ENCODE measurements around the gene MYO7A.
A peak's percentile ranks its signal among the peaks of the same experiment; 100 is the strongest.

Gene MYO7A

DNA sequence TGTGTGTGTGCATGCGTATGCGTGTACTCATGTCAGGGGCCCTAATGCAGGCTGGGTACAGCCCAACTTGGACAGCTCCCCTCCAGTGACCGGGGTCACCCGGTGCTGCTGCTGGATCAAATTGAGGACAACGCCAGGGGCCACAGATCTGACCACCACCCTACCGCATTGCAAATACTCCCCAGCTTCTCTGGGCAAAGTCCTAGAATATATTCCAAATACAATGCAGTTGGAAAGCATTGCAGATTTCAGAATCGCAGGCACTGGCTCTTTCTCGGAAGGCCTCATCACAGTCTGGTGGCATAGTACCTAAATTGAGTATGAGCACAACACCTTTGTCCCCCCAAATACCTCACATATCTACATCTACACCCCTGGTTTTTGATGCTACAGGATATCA is 43.2 kb downstream of the MYO7A start:
- DNase-seq: no peak

GRCh38 chr11:77171885-77172665 is 44.0 kb downstream of the MYO7A start:
- peak; percentile 13 for DNase-seq

DNA sequence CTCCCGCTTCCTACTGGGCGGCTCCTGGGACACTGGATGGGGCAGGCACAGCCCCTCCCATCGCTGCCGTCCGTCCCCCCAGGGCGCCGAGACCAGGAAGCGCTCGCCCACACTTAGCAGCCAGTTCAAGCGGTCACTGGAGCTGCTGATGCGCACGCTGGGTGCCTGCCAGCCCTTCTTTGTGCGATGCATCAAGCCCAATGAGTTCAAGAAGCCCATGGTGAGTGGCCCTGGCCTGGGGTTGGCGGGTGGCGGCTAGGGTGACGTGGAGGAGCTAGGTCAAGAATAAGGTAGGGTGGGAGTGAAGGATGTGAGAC is 44.6 kb downstream of the MYO7A start:
- no peak for DNase-seq

DNA sequence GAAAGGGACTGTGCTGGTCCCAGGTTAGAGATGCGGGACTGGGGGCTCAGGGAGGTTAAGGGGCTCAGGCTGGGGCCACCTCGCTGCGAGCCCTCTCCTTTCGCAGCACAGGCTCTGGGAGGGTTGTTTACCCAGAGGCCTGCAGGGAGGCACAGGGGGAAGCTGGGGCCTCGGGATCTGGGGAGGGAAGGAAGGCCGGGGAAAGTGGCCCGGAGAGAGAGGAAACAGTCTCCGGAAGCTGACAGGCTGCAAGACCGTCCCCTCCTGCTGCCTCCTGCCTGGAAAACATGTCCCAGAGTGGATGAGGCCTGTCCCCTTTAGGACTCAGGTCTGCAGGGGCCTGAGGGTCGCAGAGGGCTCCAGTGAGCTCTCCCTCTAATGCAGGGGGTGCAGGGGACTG is 45.4 kb downstream of the MYO7A start:
- no peak for DNase-seq

DNA sequence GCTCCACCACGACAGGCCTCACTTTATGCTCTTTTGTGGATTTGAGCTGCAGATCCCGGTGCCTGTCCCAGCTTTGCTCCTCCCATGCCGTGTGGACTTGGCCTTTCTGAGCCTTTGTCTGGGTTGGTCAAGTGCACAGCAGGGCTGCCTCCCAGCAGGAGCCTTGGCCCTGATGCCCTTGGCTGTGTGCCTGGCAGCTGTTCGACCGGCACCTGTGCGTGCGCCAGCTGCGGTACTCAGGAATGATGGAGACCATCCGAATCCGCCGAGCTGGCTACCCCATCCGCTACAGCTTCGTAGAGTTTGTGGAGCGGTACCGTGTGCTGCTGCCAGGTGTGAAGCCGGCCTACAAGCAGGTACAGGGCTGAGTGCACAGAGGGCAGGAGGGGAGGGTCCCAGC is 46.5 kb downstream of the MYO7A start:
- no peak for DNase-seq

GRCh38 chr11:77175021-77175842 is 47.2 kb downstream of the MYO7A start:
- no peak for DNase-seq

- DNase-seq: no peak
Measured at GRCh38 chr11:77175869-77176539, 48.0 kb downstream of the MYO7A start.

DNA sequence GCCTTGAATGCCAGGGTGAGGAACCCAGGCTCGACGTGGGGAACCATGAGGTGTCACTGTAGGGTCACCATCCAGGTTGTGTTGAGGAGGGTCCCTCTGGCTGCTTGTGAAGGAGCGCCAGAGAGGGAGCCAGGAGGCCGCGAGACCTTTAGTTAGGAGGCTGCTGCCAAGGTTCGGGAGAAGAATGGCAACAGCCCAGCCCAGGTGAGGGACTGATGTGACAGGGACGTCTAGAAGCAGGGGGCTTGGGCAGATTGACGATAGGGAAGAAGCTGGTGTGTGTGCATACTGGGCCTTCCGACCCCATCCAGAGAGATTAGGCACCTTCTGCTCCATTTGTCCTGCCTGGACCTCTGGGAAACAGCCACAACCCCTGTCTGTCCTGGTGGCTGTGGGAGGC is 49.0 kb downstream of the MYO7A start:
- DNase-seq: no peak

DNA sequence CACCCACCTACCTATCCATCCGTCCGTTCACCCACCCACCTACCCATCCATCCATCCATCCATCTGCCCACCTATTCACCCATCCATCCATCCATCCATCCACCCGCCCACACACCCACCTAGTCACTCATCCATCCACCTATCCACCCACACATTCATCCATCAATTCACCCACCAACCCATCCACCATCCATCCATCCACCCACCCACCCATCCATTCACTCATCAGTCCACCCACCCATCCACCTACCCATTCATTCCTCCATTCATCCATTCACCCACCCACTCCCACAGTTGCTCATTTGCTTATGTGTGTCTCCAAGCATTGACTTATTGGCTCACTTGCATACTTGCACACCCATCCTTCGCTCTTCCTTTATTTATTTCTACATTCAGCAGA is 50.1 kb downstream of the MYO7A start:
- no peak for DNase-seq

GRCh38 chr11:77179048-77179447 is 51.0 kb downstream of the MYO7A start:
- no peak for DNase-seq

DNA sequence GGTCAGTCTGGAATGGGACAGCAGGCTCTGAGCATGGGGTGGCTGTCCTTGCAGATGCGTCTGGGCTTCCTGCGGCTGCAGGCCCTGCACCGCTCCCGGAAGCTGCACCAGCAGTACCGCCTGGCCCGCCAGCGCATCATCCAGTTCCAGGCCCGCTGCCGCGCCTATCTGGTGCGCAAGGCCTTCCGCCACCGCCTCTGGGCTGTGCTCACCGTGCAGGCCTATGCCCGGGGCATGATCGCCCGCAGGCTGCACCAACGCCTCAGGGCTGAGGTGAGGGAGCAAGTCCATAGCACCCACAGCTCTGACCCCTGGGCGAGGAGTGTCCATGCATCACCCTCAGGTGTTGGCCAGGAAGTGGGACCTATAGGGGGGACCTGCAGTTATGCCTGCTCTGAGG is 51.6 kb downstream of the MYO7A start:
- DNase-seq: no peak

DNA sequence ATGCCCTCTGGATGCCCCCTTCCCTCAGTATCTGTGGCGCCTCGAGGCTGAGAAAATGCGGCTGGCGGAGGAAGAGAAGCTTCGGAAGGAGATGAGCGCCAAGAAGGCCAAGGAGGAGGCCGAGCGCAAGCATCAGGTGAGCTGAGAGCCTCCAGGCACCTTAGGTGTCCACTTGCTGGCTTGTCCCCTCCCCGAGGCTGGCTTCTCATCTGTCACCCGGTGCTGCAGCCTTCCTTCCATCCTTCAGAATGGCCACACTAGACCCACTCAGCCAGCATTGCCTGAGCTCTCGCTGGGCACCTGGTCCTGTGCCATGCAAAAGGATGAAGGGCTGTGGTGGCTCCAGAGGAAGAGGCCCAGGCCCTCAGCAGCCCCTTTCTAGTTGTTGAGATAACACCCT is 52.3 kb downstream of the MYO7A start:
- DNase-seq: no peak

GRCh38 chr11:77181226-77181625 is 53.2 kb downstream of the MYO7A start:
- no peak for DNase-seq

- no peak for DNase-seq
Measured at GRCh38 chr11:77181799-77182541, 53.9 kb downstream of the MYO7A start.

DNA sequence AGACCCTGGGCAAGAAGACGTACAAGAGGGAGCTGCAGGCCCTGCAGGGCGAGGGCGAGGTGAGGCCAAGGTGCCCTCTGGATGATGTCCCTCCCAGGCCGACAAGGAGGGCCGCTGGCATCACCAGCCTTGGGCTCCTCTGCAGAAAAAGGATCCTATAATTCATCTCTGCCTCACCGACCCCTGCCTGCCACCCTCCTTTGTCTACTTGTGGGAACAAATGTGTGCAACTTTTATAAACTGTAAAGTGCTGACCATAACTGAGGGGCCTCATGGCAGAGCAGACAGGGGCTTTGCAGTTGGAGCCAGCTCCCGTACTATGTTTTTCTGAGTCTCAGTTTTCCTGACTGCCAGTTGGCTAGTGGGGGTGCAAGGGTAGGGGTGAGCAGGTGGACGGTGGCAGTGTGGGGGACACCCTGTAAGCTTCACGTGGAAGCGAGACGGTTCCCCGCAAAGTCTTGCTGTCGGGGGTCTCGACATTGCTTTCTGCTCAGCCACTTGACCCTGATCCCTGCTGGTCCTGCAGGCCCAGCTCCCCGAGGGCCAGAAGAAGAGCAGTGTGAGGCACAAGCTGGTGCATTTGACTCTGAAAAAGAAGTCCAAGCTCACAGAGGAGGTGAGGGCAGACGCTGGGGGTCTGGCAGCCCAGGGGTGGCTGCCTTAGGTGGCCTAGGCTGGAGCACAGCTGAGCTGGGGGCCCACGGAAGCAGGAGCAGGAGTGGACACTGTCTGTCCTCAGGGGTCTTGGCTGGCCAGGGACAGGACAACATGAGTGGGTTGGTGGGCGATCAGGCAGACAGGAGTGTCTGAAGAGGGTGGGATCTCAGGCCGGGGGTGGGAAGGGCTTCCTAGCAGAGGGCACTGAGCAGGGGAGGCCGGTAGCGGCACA is 54.7 kb downstream of the MYO7A start:
- DNase-seq: no peak

- DNase-seq: no peak
Measured at GRCh38 chr11:77183431-77183984, 55.5 kb downstream of the MYO7A start.

- DNase-seq: no peak
Measured at GRCh38 chr11:77184136-77184860, 56.3 kb downstream of the MYO7A start.

- DNase-seq: no peak
Measured at GRCh38 chr11:77186302-77186701, 58.3 kb downstream of the MYO7A start.

DNA sequence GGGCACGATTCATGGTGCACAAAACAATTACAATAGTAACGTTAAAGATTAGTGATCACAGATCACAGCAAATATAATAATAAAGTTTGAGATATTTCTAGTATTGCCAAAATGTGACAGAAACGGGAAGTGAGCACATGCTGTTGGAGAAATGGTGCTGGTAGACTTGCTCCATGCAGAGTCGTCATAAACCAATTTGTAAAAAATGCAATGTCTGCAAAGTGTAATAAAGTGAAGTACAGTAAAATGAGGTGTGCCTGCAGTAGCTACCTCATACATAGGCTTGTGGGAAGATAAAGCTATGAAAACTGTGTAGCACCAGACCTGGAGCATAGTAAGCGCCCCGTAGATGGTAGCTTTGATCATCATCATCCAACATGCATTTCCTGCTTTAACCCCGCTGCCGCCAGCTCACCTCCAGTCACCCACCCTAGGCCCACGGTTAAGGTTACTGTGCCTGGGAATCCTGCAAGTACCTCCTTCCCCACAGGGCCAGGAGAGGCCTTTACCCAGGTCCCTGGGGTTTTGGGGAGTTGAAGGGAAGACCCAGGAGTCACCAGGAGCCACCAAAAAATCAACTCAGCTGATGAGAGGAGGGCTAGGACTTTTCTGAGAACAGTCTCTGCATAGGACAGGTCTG is 59.2 kb downstream of the MYO7A start:
- no peak for DNase-seq

DNA sequence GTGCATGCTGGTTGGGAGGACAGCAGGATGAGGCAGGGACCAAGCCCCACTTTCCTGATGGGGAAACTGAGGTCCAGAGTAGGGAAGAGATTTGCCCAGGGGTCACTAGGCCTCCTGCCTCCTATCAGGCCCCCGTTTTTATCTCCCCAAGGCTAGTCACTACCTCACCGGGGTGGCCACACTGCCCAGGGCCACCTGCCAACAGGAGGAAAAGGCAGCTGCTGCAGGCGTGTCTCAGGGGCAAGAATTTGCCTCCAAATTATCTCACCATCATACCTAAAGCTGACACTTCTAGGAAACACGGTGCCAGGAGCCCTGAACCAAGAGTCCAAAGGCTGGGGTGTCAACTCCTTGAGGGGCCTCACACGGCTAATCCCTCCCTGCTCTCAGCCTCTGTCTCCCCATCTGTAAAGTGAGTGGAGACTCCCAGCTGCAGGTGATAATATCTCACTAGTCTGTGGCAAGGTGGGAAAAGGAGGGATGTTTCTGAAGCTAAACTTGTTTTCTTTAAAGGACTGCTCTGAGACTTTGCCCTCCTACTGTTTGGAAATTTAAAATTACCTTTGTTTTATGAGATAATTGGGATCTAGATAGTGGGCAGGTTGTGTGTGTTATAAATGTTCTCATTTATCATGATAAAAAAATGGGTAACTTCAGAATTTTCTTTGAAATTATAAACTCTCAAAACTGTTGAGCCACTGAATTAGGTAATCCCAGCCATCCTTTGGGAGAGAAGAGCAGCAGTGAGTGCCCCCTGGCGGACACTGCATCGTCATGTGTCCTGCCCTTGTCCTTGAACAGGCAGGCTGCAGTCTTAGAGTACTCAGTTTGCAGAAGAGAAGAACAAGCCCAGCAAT is 60.0 kb downstream of the MYO7A start:
- no peak for DNase-seq

Data from NCI-H524 treated with DMSO at 0.1 percent for 48 hours (cell line).